AG04450 (cell line): ENCODE data around the gene GFPT2. TPM values are rescaled to one million over a fixed set of nuclear protein-coding genes. Genes with fewer than 3 reads are reported as not detected.

Source experiments
- CTCF ChIA-PET: fragments of 300-600, 350-600 bp; formaldehyde crosslinking; extraction: SDS; loops from one replicate; lab custom pipeline; 2022; ENCODE audit warnings: antibody characterized with exemption, inconsistent platforms; lab: Charles Lee
- POLR2A ChIA-PET: fragments of 350-600 bp; formaldehyde crosslinking; extraction: SDS; loops from one replicate; lab custom pipeline; 2021; ENCODE audit warnings: antibody characterized with exemption, inconsistent platforms; lab: Yijun Ruan, JAX
- DNase-seq: peaks from one replicate; pipeline ENCODE4 v3.0.0-alpha.2; 2011; ENCODE audit warnings: low read depth, low spot score
- H3K27ac ChIP-seq: one replicate; pipeline ENCODE4 v1.5.1; 2012; ENCODE audit warnings: low read depth, low read length, control low read depth
- H3K27me3 ChIP-seq: one replicate; pipeline ENCODE4 v1.6.0; 2012; ENCODE audit warnings: low read length; ENCODE audit not compliant: control insufficient read depth, insufficient read depth
- H3K4me3 ChIP-seq: 2 replicates; pipeline ENCODE4 v1.5.1; 2011; ENCODE audit warnings: mild to moderate bottlenecking, low read depth, low read length, control low read depth
- H3K9me3 ChIP-seq: 2 replicates; pipeline ENCODE4 v1.5.1; 2012; ENCODE audit warnings: low read length; ENCODE audit not compliant: control insufficient read depth, insufficient read depth
- polyA plus RNA-seq: library from polyadenylated mRNA; depleted of rRNA; stranded (reverse); fragments of >200 nt; gene quantifications from 2 replicates; pipeline ENCODE4 v1.2.3, GENCODE V29; 2011
- TF ChIP-seq, protein P1 (sequence below): IDR thresholded peaks from 2 replicates; pipeline ENCODE4 v1.5.1; 2011; ENCODE audit warnings: low read depth, low read length, control low read depth, inconsistent platforms

Gene GFPT2
- polyA plus RNA-seq, 1 experiment, result 15.1 TPM

DNA sequence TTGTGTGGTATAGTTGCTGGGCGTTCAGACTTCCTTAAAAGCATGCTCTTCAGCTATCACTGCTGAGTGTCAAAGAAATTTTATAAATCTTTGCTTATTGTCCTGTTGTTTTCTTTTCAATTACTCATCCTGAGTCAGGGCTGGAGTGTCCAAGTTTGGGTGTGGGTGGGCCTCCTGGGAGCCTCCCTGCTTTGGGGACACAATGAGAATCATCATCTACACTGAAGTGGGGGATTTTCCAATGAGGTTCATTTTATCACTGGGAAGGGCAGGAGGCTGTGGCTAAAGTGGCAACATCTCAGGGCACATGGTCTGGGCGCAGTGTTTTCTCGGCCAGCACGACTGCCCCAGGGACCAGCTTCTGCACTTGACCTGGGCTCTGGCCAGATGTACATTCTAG is 19.5 kb downstream of the GFPT2 start:
- TF ChIP-seq, protein P1, sequence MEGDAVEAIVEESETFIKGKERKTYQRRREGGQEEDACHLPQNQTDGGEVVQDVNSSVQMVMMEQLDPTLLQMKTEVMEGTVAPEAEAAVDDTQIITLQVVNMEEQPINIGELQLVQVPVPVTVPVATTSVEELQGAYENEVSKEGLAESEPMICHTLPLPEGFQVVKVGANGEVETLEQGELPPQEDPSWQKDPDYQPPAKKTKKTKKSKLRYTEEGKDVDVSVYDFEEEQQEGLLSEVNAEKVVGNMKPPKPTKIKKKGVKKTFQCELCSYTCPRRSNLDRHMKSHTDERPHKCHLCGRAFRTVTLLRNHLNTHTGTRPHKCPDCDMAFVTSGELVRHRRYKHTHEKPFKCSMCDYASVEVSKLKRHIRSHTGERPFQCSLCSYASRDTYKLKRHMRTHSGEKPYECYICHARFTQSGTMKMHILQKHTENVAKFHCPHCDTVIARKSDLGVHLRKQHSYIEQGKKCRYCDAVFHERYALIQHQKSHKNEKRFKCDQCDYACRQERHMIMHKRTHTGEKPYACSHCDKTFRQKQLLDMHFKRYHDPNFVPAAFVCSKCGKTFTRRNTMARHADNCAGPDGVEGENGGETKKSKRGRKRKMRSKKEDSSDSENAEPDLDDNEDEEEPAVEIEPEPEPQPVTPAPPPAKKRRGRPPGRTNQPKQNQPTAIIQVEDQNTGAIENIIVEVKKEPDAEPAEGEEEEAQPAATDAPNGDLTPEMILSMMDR, result no peak
- Histone ChIP-seq H3K27ac (no peak overlapping the region), H3K4me3 (no peak overlapping the region), H3K27me3 (no peaks in the 10 kb centered on the region), H3K9me3 (no peaks in the 10 kb centered on the region; the same call in 1 of the 2 replicates)
- CTCF ChIA-PET, result interaction anchor here (1.0 kb wide), 1 partner anchor 18 kb away, joined by 3 read pairs; no protein-coding TSS in a partner anchor
- no peak for DNase-seq
- POLR2A ChIA-PET, result no interaction called here

DNA sequence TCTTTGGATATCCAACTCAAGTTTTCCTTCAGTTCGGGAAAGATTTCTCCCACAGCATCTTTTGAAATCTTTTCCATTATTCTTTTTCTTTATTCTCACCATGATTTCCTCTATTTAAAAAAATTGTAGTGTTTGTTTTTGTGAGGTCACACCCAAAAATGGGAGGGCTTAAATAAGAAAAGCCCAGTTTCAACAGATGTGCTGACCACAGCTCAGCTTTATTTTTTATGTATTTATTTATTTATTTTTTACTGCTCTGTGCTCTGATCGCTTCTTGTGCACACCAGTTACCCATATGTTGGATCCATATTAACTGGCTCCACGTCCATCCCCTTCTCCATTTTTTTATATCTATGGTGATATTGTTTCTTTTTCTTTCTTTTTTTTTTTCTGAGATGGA is 20.3 kb downstream of the GFPT2 start:
- DNase-seq, result no peak
- TF ChIP-seq, protein P1, result no peak

DNA sequence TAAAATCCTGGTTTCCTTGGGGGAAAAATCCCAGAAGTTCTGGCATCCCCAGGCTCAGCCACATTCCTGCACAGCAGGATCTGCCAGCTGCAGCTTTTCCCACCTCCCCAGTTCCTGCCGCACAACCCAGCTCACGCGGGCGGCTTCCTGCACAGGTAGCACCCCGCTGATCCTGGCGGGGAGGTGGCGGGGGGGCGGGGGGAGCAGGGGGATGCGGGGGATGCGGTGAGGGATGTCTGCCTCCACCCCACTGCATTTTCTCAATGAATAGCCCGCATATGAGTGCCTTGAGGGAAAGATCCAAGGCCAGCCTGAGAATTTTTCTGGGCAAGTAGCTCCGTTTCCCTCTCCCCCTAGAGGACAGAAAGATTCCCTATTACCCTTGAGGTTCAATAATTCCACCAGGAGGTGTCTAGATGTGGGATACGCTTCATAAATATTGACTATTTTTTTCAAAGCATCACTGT is 21.1 kb downstream of the GFPT2 start:
- no peak overlapping the region for H3K4me3 ChIP-seq
- no peaks in the 10 kb centered on the region for H3K27me3 ChIP-seq
- DNase-seq, result no peak
- peak overlapping the region; percentile 83 for H3K27ac ChIP-seq
- POLR2A ChIA-PET, result interaction anchor here (3.0 kb wide), 1 partner anchor 21 kb away, joined by 13 read pairs; the partner anchor contains the start of gene GFPT2
- no peaks in the 10 kb centered on the region; the same call in 1 of the 2 replicates for H3K9me3 ChIP-seq
- CTCF ChIA-PET, result interaction anchor here (1.5 to 2.4 kb wide), 4 partner anchors 10 to 38 kb away, joined by 5 to 7 read pairs (median 6); no protein-coding TSS in a partner anchor
- TF ChIP-seq, protein P1, result peak; percentile 40

More for the DNA sequence above, 20.3 kb downstream of the GFPT2 start:
- no peak overlapping the region for H3K27ac ChIP-seq
- no peaks in the 10 kb centered on the region; the same call in 1 of the 2 replicates for H3K9me3 ChIP-seq
- ChIA-PET POLR2A (interaction anchor here (3.0 kb wide), 1 partner anchor 20 kb away, joined by 13 read pairs; the partner anchor contains the start of gene GFPT2), CTCF (interaction anchor here (1.0 to 2.4 kb wide), 3 partner anchors 9 to 39 kb away, joined by 3 to 7 read pairs (median 5); no protein-coding TSS in a partner anchor)
- H3K4me3 ChIP-seq, result no peak overlapping the region
- no peaks in the 10 kb centered on the region for H3K27me3 ChIP-seq

DNA sequence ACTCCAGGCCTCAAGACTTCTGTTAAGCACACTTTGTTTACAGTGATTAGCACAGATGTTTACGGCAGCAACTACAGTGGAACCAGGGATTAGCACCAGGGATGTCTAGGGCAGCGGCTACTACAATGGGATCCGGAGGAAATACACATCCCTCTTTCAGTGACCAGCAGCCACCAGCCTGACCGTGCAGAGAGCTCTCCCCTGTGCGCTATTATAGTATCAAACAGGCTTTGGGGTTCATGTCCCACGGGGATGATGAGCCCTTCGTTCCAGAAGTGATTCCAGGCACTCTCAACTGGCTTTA is 21.5 kb downstream of the GFPT2 start:
- no peaks in the 10 kb centered on the region; the same call in 1 of the 2 replicates for H3K9me3 ChIP-seq
- TF ChIP-seq, protein P1, result no peak
- no peak overlapping the region for H3K4me3 ChIP-seq
- peak overlapping the region; percentile 83 for H3K27ac ChIP-seq
- H3K27me3 ChIP-seq, result no peaks in the 10 kb centered on the region
- no peak for DNase-seq
- ChIA-PET CTCF (interaction anchor here (1.5 to 2.4 kb wide), 4 partner anchors 10 to 38 kb away, joined by 5 to 7 read pairs (median 6); no protein-coding TSS in a partner anchor), POLR2A (interaction anchor here (3.0 kb wide), 1 partner anchor 22 kb away, joined by 13 read pairs; the partner anchor contains the start of gene GFPT2)
